GM12878 (cell line): ENCODE measurements around the gene CCDC159. TPM values are rescaled to one million over a fixed set of nuclear protein-coding genes. Genes with fewer than 3 reads are reported as not detected.

Source experiments
- ATAC-seq: fragments of 200-7000 bp; cut with Tn5 transposase; 3 replicates; pipeline ENCODE4 v1.9.1; 2020; ENCODE audit warnings: mild to moderate bottlenecking, moderate library complexity
- BruUV-seq: library from RNA; stranded (reverse); fragments of 400-500 nt; replicated peaks from 2 replicates; lab custom pipeline; 2021; lab: Mats Ljungman, UMichigan
- CTCF ChIA-PET: fragments of 300-600 bp; sonication (Branson Sonifier 250); formaldehyde crosslinking; extraction: SDS; loops from one replicate; lab custom pipeline; 2021; ENCODE audit warnings: inconsistent platforms; lab: Yijun Ruan, JAX
- POLR2A ChIA-PET: fragments of 350-600 bp; formaldehyde crosslinking; extraction: SDS; loops from one replicate; lab custom pipeline; 2021; ENCODE audit warnings: inconsistent platforms; lab: Charles Lee
- RAD21 ChIA-PET: fragments of 300-600 bp; sonication (Branson Sonifier 250); formaldehyde crosslinking; loops from one replicate; lab custom pipeline; 2023; ENCODE audit warnings: antibody characterized with exemption; ENCODE audit not compliant: unreplicated experiment; lab: Charles Lee
- SMC1A ChIA-PET: fragments of 300-600 bp; sonication (Branson Sonifier 250); formaldehyde crosslinking; loops from one replicate; lab custom pipeline; 2023; ENCODE audit not compliant: unreplicated experiment, uncharacterized antibody; lab: Charles Lee
- DNase-seq: peaks from one replicate; pipeline ENCODE4 v3.0.0-alpha.2; 2011; ENCODE audit warnings: low read depth, low spot score
- FAIRE-seq: peaks from 3 replicates; lab custom pipeline; 2011; peaks lifted over from hg19 to GRCh38; lab: Jason Lieb, UNC
- H2AFZ ChIP-seq: 2 replicates; pipeline ENCODE4 v1.6.0; 2011; ENCODE audit warnings: low read depth, low read length, control low read depth; ENCODE audit not compliant: control insufficient read depth
- H3K27ac ChIP-seq: 2 replicates; pipeline ENCODE4 v1.5.1; 2011; ENCODE audit warnings: control low read depth; ENCODE audit not compliant: control insufficient read depth, insufficient read depth
- H3K27me3 ChIP-seq, 2 experiments: replicated peaks in 1 of 2; 2 replicates each; pipeline versions ENCODE4 v1.6.0 to v1.6.1; 2011; ENCODE audit warnings: low read length in 1 of 2; ENCODE audit not compliant: control insufficient read depth in 2 of 2, insufficient read depth in 2 of 2
- H3K36me3 ChIP-seq, 2 experiments: 2 replicates each; pipeline ENCODE4 v1.5.1; 2011; ENCODE audit warnings: low read length in 1 of 2; ENCODE audit not compliant: control insufficient read depth in 2 of 2, insufficient read depth in 2 of 2
- H3K4me1 ChIP-seq: 2 replicates; pipeline ENCODE4 v1.6.1; 2011; ENCODE audit warnings: mild to moderate bottlenecking, low read length, moderate library complexity, mixed read lengths; ENCODE audit not compliant: control insufficient read depth, insufficient read depth
- H3K4me2 ChIP-seq: 2 replicates; pipeline ENCODE4 v1.6.0; 2011; ENCODE audit warnings: control low read depth; ENCODE audit not compliant: control insufficient read depth, insufficient read depth
- H3K4me3 ChIP-seq: fragments of 200-600 bp; sonication (generic); 2 replicates; pipeline ENCODE4 v1.5.1; 2016
- H3K79me2 ChIP-seq: 2 replicates; pipeline ENCODE4 v1.6.0; 2011; ENCODE audit warnings: low read length; ENCODE audit not compliant: control insufficient read depth, insufficient read depth
- H3K9ac ChIP-seq: 2 replicates; pipeline ENCODE4 v1.8.0; 2011; ENCODE audit warnings: low read length, control low read depth, mixed read lengths; ENCODE audit not compliant: control insufficient read depth, insufficient read depth
- H3K9me3 ChIP-seq: replicated peaks from 3 replicates; pipeline ENCODE4 v1.5.1; 2011; ENCODE audit warnings: mild to moderate bottlenecking, low read length; ENCODE audit not compliant: control insufficient read depth, insufficient read depth
- H4K20me1 ChIP-seq: 2 replicates; pipeline ENCODE4 v1.6.0; 2011; ENCODE audit not compliant: control insufficient read depth, insufficient read depth
- ATF7 ChIP-seq: fragments of 450-650 bp; IDR thresholded peaks from 2 replicates; pipeline ENCODE4 v1.6.1; 2016; ENCODE audit warnings: low read depth, mild to moderate bottlenecking
- CREB1 ChIP-seq: IDR thresholded peaks from 2 replicates; pipeline ENCODE4 v1.6.1; 2012; ENCODE audit warnings: low read depth, mild to moderate bottlenecking, inconsistent platforms
- JUNB ChIP-seq: IDR thresholded peaks from 2 replicates; pipeline ENCODE4 v1.6.1; 2016; ENCODE audit warnings: antibody characterized with exemption, mild to moderate bottlenecking
- NR2C1 ChIP-seq: fragments of 450-650 bp; IDR thresholded peaks from 2 replicates; pipeline ENCODE4 v1.6.1; 2017; ENCODE audit warnings: antibody characterized with exemption, mild to moderate bottlenecking, moderate library complexity
- SMARCA5 ChIP-seq: fragments of 450-650 bp; IDR thresholded peaks from 2 replicates; pipeline ENCODE4 v1.6.1; 2017; ENCODE audit warnings: mild to moderate bottlenecking
- SP1 ChIP-seq: IDR thresholded peaks from one replicate; pipeline ENCODE4 v1.6.1; 2011; ENCODE audit warnings: low read depth, low read length
- SRF ChIP-seq, 2 experiments: IDR thresholded peaks; 2 replicates each; pipeline ENCODE4 v1.6.1; 2011; ENCODE audit warnings: low read depth in 2 of 2, low read length in 2 of 2, mild to moderate bottlenecking in 1 of 2, moderate library complexity in 1 of 2
- SUPT20H ChIP-seq: IDR thresholded peaks from 2 replicates; pipeline ENCODE4 v1.6.1; 2011; ENCODE audit warnings: low read depth, mild to moderate bottlenecking, low read length, moderate library complexity, borderline replicate concordance; ENCODE audit not compliant: control insufficient read depth
- TAF1 ChIP-seq: IDR thresholded peaks from 2 replicates; pipeline ENCODE4 v1.6.1; 2011; ENCODE audit warnings: mild to moderate bottlenecking, low read depth, low read length, borderline replicate concordance
- TARDBP ChIP-seq: IDR thresholded peaks from 2 replicates; pipeline ENCODE4 v1.6.1; 2016; ENCODE audit warnings: borderline replicate concordance
- YBX1 ChIP-seq: fragments of 450-650 bp; IDR thresholded peaks from 2 replicates; pipeline ENCODE4 v1.6.1; 2016; ENCODE audit warnings: antibody characterized with exemption
- WGBS: methylation state at CpG from one replicate; pipeline ENCODE4 v1.1.6; 2016; ENCODE audit warnings: low lambda C conversion rate; ENCODE audit not compliant: insufficient replicate concordance, insufficient coverage; ENCODE audit errors: missing lambda C conversion rate; 5-methylcytosine and 5-hydroxymethylcytosine counted together
- in situ Hi-C: fragments of 300-500 bp; cut with MboI; formaldehyde crosslinking; loops from 9 replicates; pipeline ENCODE4 v1.14.3; 2018; ENCODE audit warnings: mixed read lengths
- intact Hi-C: fragments of 100-400 bp; cut with micrococcal nuclease; formaldehyde crosslinking; loops from one replicate; pipeline ENCODE4 v1.14.2; 2022; ENCODE audit not compliant: unreplicated experiment
- polyA plus RNA-seq, 11 experiments: library from polyadenylated mRNA; depleted of rRNA in 4 of 11; unstranded in 6 of 11; stranded (reverse) in 5 of 11; fragments of >200 nt; fragmentation: Nextera tagmentation in 4 of 11; fragmentation: Illumina TruSeq in 1 of 11; extraction: Ambion mirVana in 4 of 11; extraction: Trizol in 1 of 11; gene quantifications; 1 replicate in 1 of 11; 2 replicates in 10 of 11; pipeline versions ENCODE4 v1.2.1 to v1.2.3, GENCODE V29; 2011 to 2016; ENCODE audit warnings: inconsistent platforms in 2 of 11, missing spikeins in 2 of 11, low read depth in 1 of 11
- total RNA-seq, 4 experiments: library from RNA; depleted of rRNA in 3 of 4; stranded (reverse); fragments of >200 nt in 3 of 4; fragmentation: Illumina TruSeq in 1 of 4; extraction: Trizol in 1 of 4; gene quantifications; 2 replicates each; pipeline versions ENCODE4 v1.2.1 to v1.2.3, GENCODE V29; 2013 to 2021
- TF ChIP-seq, protein P1 (sequence below): IDR thresholded peaks from 2 replicates; pipeline ENCODE4 v1.6.1; 2012; ENCODE audit warnings: low read depth, low read length, improper control_type of control experiment
- TF ChIP-seq, protein P2 (sequence below): fragments of 450-650 bp; IDR thresholded peaks from 2 replicates; pipeline ENCODE4 v1.6.1; 2018; ENCODE audit warnings: borderline replicate concordance, mild to moderate bottlenecking; ENCODE audit not compliant: partially characterized antibody
- TF ChIP-seq, protein P3 (sequence below): fragments of 450-650 bp; IDR thresholded peaks from 2 replicates; pipeline ENCODE4 v1.6.1; 2017; ENCODE audit warnings: mild to moderate bottlenecking
- TF ChIP-seq, protein P4 (sequence below): IDR thresholded peaks from 2 replicates; pipeline ENCODE4 v1.6.1; 2012; ENCODE audit warnings: low read depth, low read length, improper control_type of control experiment

Gene CCDC159
- total and polyA plus RNA-seq, 10 of the 15 experiments (the other 5 are each of a cell fraction or from before 2014, with no cell fraction given): 0.61 to 14.7 (median 10.1) TPM

DNA sequence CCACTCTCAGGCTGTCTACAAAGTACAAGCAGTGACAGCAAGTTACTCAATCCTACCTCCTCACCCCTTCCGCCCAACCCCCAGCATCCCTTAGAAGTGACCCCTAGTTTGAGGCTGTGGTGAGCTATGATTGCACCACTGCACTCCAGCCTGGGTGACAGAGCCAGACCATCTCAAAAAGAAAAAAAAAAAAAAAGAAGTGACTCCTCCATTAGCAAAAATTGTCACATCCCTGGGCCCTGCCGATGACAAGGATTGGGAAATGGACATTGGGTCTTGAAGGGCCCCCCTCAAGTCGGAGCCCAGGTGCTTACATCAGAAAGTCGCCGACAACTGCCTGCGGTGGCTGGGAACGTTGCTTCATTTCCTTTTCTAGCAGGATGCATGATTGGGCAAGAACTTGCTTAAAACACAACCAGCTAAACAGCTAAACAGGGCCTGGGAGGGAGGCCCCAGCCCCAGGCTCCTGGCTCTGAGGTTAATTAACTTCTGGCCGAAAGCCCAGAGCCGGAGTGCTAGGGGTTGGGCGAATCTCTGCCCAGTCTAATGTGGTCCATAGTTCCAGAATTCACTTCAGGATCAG is 22.1 kb upstream of the CCDC159 start:
- WGBS: 5% methylated on average over 10 of the region's 10 CpGs
- peaks cover 41% of the 10 kb centered on the region for H3K4me1 ChIP-seq
- peaks cover 0 to 5% of the 10 kb centered on the region in 2 experiments; a peak in 2 of 4 replicates for H3K36me3 ChIP-seq
- FAIRE-seq (no peak), ATAC-seq (peak; percentile 92), DNase-seq (peak; percentile 71)
- ChIA-PET CTCF (interaction anchor here (0.8 to 2.5 kb wide), 11 partner anchors 8 to 236 kb away, joined by 3 to 8 read pairs (median 3); partner anchors contain the start of genes CCDC159, RAB3D, TMEM205 and TSPAN16), SMC1A (interaction anchor here (1.1 to 2.1 kb wide), 3 partner anchors 8 to 17 kb away, joined by 3 to 16 read pairs (median 7); partner anchors contain the start of gene RAB3D), POLR2A (interaction anchor here (0.6 to 4.2 kb wide), 6 partner anchors 16 to 96 kb away, joined by 3 to 23 read pairs (median 6); partner anchors contain the start of genes CCDC159, RAB3D and TMEM205), RAD21 (interaction anchor here (0.6 to 2.2 kb wide), 7 partner anchors 8 to 57 kb away, joined by 3 to 11 read pairs (median 3); partner anchors contain the start of genes CCDC159, RAB3D, SWSAP1 and TMEM205)
- in situ Hi-C loops: no loop called here
- no peaks in the 10 kb centered on the region for H4K20me1 ChIP-seq
- no peaks in the 10 kb centered on the region for H3K79me2 ChIP-seq
- H3K4me2 ChIP-seq: peak overlapping the region; percentile 81
- H3K27ac ChIP-seq: peak overlapping the region; percentile 88
- intact Hi-C loops: no loop called here
- no TSS peak for BruUV-seq
- peak overlapping the region; percentile 16; the same call in 1 of the 2 replicates for H2AFZ ChIP-seq
- peak overlapping the region; percentile 27 for H3K4me3 ChIP-seq
- peak overlapping the region; percentile 39; the same call in 1 of the 2 replicates for H3K9ac ChIP-seq
- H3K9me3 ChIP-seq: no peaks in the 10 kb centered on the region; the same call in 2 of the 3 replicates
- H3K27me3 ChIP-seq: no peaks in the 10 kb centered on the region
- TF ChIP-seq SP1: no peak
- no peak for TF ChIP-seq TAF1
- peak; percentile 68; the same call in 1 of the 2 replicates for TF ChIP-seq CREB1
- TF ChIP-seq SUPT20H: no peak
- TF ChIP-seq TARDBP: no peak
- peak; percentile 45; the same call in 1 of the 2 replicates for TF ChIP-seq JUNB
- TF ChIP-seq, protein P1, sequence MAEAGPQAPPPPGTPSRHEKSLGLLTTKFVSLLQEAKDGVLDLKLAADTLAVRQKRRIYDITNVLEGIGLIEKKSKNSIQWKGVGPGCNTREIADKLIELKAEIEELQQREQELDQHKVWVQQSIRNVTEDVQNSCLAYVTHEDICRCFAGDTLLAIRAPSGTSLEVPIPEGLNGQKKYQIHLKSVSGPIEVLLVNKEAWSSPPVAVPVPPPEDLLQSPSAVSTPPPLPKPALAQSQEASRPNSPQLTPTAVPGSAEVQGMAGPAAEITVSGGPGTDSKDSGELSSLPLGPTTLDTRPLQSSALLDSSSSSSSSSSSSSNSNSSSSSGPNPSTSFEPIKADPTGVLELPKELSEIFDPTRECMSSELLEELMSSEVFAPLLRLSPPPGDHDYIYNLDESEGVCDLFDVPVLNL: no peak
- no peak for TF ChIP-seq SRF (IDR thresholded peaks at IDR 0.05; ENCODE audit: low read depth in 2 of 2, low read length in 2 of 2)
- TF ChIP-seq ATF7: peak; percentile 63
- no peak for TF ChIP-seq SMARCA5
- TF ChIP-seq, protein P2, sequence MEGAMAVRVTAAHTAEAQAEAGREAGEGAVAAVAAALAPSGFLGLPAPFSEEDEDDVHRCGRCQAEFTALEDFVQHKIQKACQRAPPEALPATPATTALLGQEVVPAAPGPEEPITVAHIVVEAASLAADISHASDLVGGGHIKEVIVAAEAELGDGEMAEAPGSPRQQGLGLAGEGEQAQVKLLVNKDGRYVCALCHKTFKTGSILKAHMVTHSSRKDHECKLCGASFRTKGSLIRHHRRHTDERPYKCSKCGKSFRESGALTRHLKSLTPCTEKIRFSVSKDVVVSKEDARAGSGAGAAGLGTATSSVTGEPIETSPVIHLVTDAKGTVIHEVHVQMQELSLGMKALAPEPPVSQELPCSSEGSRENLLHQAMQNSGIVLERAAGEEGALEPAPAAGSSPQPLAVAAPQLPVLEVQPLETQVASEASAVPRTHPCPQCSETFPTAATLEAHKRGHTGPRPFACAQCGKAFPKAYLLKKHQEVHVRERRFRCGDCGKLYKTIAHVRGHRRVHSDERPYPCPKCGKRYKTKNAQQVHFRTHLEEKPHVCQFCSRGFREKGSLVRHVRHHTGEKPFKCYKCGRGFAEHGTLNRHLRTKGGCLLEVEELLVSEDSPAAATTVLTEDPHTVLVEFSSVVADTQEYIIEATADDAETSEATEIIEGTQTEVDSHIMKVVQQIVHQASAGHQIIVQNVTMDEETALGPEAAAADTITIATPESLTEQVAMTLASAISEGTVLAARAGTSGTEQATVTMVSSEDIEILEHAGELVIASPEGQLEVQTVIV: no peak
- TF ChIP-seq, protein P3, sequence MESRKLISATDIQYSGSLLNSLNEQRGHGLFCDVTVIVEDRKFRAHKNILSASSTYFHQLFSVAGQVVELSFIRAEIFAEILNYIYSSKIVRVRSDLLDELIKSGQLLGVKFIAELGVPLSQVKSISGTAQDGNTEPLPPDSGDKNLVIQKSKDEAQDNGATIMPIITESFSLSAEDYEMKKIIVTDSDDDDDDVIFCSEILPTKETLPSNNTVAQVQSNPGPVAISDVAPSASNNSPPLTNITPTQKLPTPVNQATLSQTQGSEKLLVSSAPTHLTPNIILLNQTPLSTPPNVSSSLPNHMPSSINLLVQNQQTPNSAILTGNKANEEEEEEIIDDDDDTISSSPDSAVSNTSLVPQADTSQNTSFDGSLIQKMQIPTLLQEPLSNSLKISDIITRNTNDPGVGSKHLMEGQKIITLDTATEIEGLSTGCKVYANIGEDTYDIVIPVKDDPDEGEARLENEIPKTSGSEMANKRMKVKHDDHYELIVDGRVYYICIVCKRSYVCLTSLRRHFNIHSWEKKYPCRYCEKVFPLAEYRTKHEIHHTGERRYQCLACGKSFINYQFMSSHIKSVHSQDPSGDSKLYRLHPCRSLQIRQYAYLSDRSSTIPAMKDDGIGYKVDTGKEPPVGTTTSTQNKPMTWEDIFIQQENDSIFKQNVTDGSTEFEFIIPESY: no peak
- TF ChIP-seq YBX1: no peak
- TF ChIP-seq, protein P4, sequence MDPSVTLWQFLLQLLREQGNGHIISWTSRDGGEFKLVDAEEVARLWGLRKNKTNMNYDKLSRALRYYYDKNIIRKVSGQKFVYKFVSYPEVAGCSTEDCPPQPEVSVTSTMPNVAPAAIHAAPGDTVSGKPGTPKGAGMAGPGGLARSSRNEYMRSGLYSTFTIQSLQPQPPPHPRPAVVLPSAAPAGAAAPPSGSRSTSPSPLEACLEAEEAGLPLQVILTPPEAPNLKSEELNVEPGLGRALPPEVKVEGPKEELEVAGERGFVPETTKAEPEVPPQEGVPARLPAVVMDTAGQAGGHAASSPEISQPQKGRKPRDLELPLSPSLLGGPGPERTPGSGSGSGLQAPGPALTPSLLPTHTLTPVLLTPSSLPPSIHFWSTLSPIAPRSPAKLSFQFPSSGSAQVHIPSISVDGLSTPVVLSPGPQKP: no peak
- no peak for TF ChIP-seq NR2C1
